NCI-H748 treated with DMSO at 0.1 percent for 48 hours (cell line): ENCODE measurements around the gene SIK2.
"Not testable (repeated sequence)": the region's sequence is repeated elsewhere in the genome, so short reads cannot be mapped to it uniquely, and the experiment has no call there.

Source experiments
- DNase-seq: peaks from one replicate; lab custom pipeline; 2025; lab: John Stamatoyannopoulos, UW

SIK2 gene

GRCh38 chr11:111759778-111760407 is 157.6 kb downstream of the SIK2 start:
- DNase-seq: no peak

- no peak for DNase-seq
Measured at GRCh38 chr11:111761036-111761435, 158.8 kb downstream of the SIK2 start.

- no peak for DNase-seq
Measured at GRCh38 chr11:111762526-111762925, 160.3 kb downstream of the SIK2 start.

- DNase-seq: no peak
Measured at GRCh38 chr11:111762981-111763643, 160.9 kb downstream of the SIK2 start.

GRCh38 chr11:111764621-111765020 is 162.4 kb downstream of the SIK2 start:
- DNase-seq: no peak

GRCh38 chr11:111765320-111765983 is 163.2 kb downstream of the SIK2 start:
- DNase-seq: no peak

GRCh38 chr11:111765984-111766833 is 164.0 kb downstream of the SIK2 start, which contains the start of gene PPP2R1B:
Gene PPP2R1B, minus strand, starts transcription at chr11:111766389. Its CDS starts 28 bp downstream, at chr11:111766361.
- peak; percentile 53 for DNase-seq

GRCh38 chr11:111766834-111767142 is 164.5 kb downstream of the SIK2 start:
- no peak for DNase-seq

- DNase-seq: no peak
Measured at GRCh38 chr11:111770581-111771134, 168.4 kb downstream of the SIK2 start.

GRCh38 chr11:111771205-111771604 is 169.0 kb downstream of the SIK2 start:
- DNase-seq: not testable (repeated sequence)

- DNase-seq: no peak
Measured at GRCh38 chr11:111772535-111772934, 170.3 kb downstream of the SIK2 start.

GRCh38 chr11:111774955-111775710 is 172.9 kb downstream of the SIK2 start:
- no peak for DNase-seq

GRCh38 chr11:111776398-111777093 is 174.3 kb downstream of the SIK2 start:
- DNase-seq: no peak

GRCh38 chr11:111777094-111778046 is 175.1 kb downstream of the SIK2 start:
- peak; percentile 27 for DNase-seq

- no peak for DNase-seq
Measured at GRCh38 chr11:111778047-111778558, 175.9 kb downstream of the SIK2 start.

- no peak for DNase-seq
Measured at GRCh38 chr11:111779118-111779517, 176.9 kb downstream of the SIK2 start.
